Kidney (tissue), 14 donors: ENCODE measurements around the gene AOC2. TPM values are rescaled to one million over a fixed set of nuclear protein-coding genes. Genes with fewer than 3 reads are reported as not detected.
"Not testable (repeated sequence)": the region's sequence is repeated elsewhere in the genome, so short reads cannot be mapped to it uniquely, and the experiment has no call there.

Source experiments
- DNase-seq, 5 donors: peaks; one replicate each; pipeline ENCODE4 v3.0.0-alpha.2; 2013 to 2020
- FAIRE-seq: peaks from 2 replicates; lab custom pipeline; 2012; peaks lifted over from hg19 to GRCh38; lab: Jason Lieb, UNC
- H3K27ac ChIP-seq, 2 donors: one replicate each; pipeline ENCODE4 v1.7.0; 2013; ENCODE audit warnings: low read depth in 2 of 2, low read length in 2 of 2, inconsistent platforms in 1 of 2
- H3K27me3 ChIP-seq: one replicate; pipeline ENCODE4 v1.7.1; 2013; ENCODE audit warnings: low read length, inconsistent platforms; ENCODE audit not compliant: control insufficient read depth, insufficient read depth
- H3K36me3 ChIP-seq, 3 donors: one replicate each; pipeline versions ENCODE4 v1.7.0 to v1.7.1; 2013; ENCODE audit warnings: low read length in 3 of 3, control low read depth in 1 of 3, inconsistent platforms in 1 of 3; ENCODE audit not compliant: insufficient read depth in 3 of 3, control insufficient read depth in 2 of 3
- H3K4me1 ChIP-seq, 3 donors: one replicate each; pipeline versions ENCODE4 v1.7.0 to v1.7.1; 2013; ENCODE audit warnings: low read length in 3 of 3, inconsistent platforms in 1 of 3, low read depth in 1 of 3; ENCODE audit not compliant: control insufficient read depth in 2 of 3, insufficient read depth in 2 of 3
- H3K4me3 ChIP-seq, 3 donors: one replicate each; pipeline versions ENCODE4 v1.7.0 to v1.8.1; 2013; ENCODE audit warnings: low read length in 3 of 3, control low read depth in 1 of 3, inconsistent platforms in 1 of 3
- H3K9ac ChIP-seq, 3 donors: one replicate each; pipeline versions ENCODE4 v1.7.0 to v1.7.1; 2013; ENCODE audit warnings: low read length in 3 of 3, control low read depth in 1 of 3, inconsistent platforms in 1 of 3
- H3K9me3 ChIP-seq, 3 donors: one replicate each; pipeline versions ENCODE4 v1.7.0 to v1.7.1; 2013; ENCODE audit warnings: low read length in 3 of 3, control low read depth in 1 of 3, inconsistent platforms in 1 of 3; ENCODE audit not compliant: control insufficient read depth in 2 of 3, insufficient read depth in 1 of 3
- intact Hi-C: fragments of 100-400 bp; cut with DNase I; formaldehyde crosslinking; loops from one replicate; pipeline ENCODE4 v1.11.1; 2022
- polyA plus RNA-seq: library from polyadenylated mRNA; stranded (reverse); fragments of 350-450 nt; fragmentation: Illumina TruSeq; extraction: RNeasy Lipid Tissue Mini Kit (QIAGEN cat#74804); gene quantifications from one replicate; pipeline ENCODE4 v1.2.3, GENCODE V29; 2014; ENCODE audit warnings: low read depth, low replicate concordance; ENCODE audit not compliant: insufficient read depth
- total RNA-seq: library from RNA; stranded (reverse); fragmentation: NEBNext Ultra II Directional; extraction: Animal tissue kit (Norgen Biotek cat#: 25700); gene quantifications from one replicate; pipeline ENCODE4 v1.2.1, GENCODE V29; 2021
- TF ChIP-seq, protein P1 (sequence below): IDR thresholded peaks from 3 replicates; pipeline ENCODE4 v1.5.1; 2012; ENCODE audit warnings: mild to moderate bottlenecking, moderate library complexity, borderline replicate concordance; ENCODE audit not compliant: insufficient read depth; ENCODE audit errors: extremely low read depth
- donor health status: control.
- donor health status: control.
- donor health status: control.
- donor health status: control.
- donor health status: control.
- donor health status: DM: yes; HTN: yes; CAD: no.
- donor health status: Normal renal cell carcinoma (clear cell type).

AOC2 gene
- total and polyA plus RNA-seq, 2 donors from 2014 or later: 0.58 to 1.2 TPM

GRCh38 chr17:42849451-42850181, 5.2 kb downstream of the AOC2 start:
- Histone ChIP-seq H3K36me3 (peaks cover 0 to 5% (median 2%) of the 10 kb centered on the region in 3 donors), H3K27me3 (no peaks in the 10 kb centered on the region), H3K9me3 (no peaks in the 10 kb centered on the region), H3K9ac (no peak overlapping the region), H3K4me1 (peaks cover 4 to 21% (median 12%) of the 10 kb centered on the region in 3 donors), H3K4me3 (peak overlapping the region in 2 of 3 donors; percentile 29 to 30), H3K27ac (no peak overlapping the region)
- intact Hi-C loops: no loop called here
- DNase-seq: peak in 4 of 5 donors; percentile 31 to 89 (median 50)
- TF ChIP-seq, protein P1, sequence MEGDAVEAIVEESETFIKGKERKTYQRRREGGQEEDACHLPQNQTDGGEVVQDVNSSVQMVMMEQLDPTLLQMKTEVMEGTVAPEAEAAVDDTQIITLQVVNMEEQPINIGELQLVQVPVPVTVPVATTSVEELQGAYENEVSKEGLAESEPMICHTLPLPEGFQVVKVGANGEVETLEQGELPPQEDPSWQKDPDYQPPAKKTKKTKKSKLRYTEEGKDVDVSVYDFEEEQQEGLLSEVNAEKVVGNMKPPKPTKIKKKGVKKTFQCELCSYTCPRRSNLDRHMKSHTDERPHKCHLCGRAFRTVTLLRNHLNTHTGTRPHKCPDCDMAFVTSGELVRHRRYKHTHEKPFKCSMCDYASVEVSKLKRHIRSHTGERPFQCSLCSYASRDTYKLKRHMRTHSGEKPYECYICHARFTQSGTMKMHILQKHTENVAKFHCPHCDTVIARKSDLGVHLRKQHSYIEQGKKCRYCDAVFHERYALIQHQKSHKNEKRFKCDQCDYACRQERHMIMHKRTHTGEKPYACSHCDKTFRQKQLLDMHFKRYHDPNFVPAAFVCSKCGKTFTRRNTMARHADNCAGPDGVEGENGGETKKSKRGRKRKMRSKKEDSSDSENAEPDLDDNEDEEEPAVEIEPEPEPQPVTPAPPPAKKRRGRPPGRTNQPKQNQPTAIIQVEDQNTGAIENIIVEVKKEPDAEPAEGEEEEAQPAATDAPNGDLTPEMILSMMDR: no peak
- FAIRE-seq: no peak

DNA sequence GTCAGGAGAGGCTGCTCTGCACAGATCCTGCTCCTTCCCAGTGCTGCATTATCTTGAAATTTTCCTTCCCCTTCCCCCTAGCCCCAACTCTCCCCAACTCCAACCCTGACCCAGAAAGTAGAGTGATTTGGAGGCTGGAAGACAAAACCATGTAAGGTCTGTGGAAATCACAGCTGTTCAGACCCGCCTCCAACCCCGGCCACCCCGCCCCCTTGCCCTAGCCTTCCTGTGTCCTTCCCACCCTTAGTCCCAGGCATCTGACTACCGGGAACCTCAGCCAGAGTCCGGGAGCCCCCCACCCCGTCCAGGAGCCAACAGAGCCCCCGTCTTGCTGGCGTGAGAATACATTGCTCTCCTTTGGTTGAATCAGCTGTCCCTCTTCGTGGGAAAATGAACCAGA, 6.6 kb downstream of the AOC2 start, which contains the start of gene AOC3:
Gene AOC3, plus strand, starts transcription at position 246 of the 400 bp plus-strand sequence. Its CDS starts 145 bp downstream, at position 391.
- intact Hi-C loops: no loop called here
- FAIRE-seq (no peak), DNase-seq (peak in 2 of 5 donors; percentile 41 to 92)
- peaks cover 4 to 23% (median 9%) of the 10 kb centered on the region in 3 donors for H3K4me1 ChIP-seq
- H3K36me3 ChIP-seq: no peaks in the 10 kb centered on the region
- H3K27me3 ChIP-seq: no peaks in the 10 kb centered on the region
- TF ChIP-seq, protein P1: no peak
- H3K27ac ChIP-seq: no peak within 1 kb of the TSS
- no peaks in the 10 kb centered on the region for H3K9me3 ChIP-seq
- peak within 1 kb of the TSS in 1 of 3 donors; percentile 37 for H3K4me3 ChIP-seq
- no peak within 1 kb of the TSS for H3K9ac ChIP-seq

- Histone ChIP-seq H3K4me3 (peak overlapping the region in 1 of 3 donors; percentile 44), H3K4me1 (peaks cover 4 to 23% (median 9%) of the 10 kb centered on the region in 3 donors)
- DNase-seq, H3K9ac ChIP-seq, FAIRE-seq, H3K36me3 ChIP-seq, H3K27ac ChIP-seq, H3K27me3 ChIP-seq, H3K9me3 ChIP-seq, intact Hi-C loops: not testable (repeated sequence)
Measured at GRCh38 chr17:42851371-42852240, 7.2 kb downstream of the AOC2 start.
